Neural progenitor cell (in vitro differentiated cells): ENCODE measurements around the gene RHOBTB3.

ENCODE experiments used
- EZH2 ChIP-seq: fragments of 200-600 bp; sonication (generic); IDR thresholded peaks from 2 replicates; pipeline ENCODE4 v1.6.1; 2017; ENCODE audit warnings: antibody characterized with exemption, mild to moderate bottlenecking, moderate library complexity
- TF ChIP-seq, protein P1 (sequence below): fragments of 200-600 bp; sonication (generic); IDR thresholded peaks from 2 replicates; pipeline ENCODE4 v1.5.1; 2017; ENCODE audit warnings: antibody characterized with exemption, mild to moderate bottlenecking

DNA sequence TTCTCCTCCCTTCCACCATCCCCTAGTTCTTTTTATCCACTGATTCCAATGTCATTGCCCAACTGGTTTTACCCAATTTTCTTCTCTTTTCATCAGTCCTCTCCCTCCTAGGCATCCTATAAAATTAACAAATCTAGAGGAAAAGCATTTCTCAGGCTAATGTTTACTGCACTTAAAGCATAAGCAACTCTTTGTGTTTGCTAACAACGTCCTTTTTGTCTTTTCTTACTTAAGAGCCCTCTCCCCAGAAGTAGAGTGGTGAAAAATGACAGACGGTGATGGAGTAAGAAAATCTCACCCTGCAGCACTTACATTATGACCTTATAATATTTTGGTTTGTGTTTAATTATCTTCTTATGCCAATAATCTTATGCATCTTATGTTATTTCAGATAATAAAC lies 46.8 kb upstream of the RHOBTB3 start:
- TF ChIP-seq, protein P1, sequence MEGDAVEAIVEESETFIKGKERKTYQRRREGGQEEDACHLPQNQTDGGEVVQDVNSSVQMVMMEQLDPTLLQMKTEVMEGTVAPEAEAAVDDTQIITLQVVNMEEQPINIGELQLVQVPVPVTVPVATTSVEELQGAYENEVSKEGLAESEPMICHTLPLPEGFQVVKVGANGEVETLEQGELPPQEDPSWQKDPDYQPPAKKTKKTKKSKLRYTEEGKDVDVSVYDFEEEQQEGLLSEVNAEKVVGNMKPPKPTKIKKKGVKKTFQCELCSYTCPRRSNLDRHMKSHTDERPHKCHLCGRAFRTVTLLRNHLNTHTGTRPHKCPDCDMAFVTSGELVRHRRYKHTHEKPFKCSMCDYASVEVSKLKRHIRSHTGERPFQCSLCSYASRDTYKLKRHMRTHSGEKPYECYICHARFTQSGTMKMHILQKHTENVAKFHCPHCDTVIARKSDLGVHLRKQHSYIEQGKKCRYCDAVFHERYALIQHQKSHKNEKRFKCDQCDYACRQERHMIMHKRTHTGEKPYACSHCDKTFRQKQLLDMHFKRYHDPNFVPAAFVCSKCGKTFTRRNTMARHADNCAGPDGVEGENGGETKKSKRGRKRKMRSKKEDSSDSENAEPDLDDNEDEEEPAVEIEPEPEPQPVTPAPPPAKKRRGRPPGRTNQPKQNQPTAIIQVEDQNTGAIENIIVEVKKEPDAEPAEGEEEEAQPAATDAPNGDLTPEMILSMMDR: no peak
- no peak for TF ChIP-seq EZH2
